Measurements from ENCODE around the gene SMC3.
A peak's percentile ranks its signal among the peaks of the same experiment; 100 is the strongest.

SMC3 gene

GRCh38 chr10:110651044-110651958 lies 83.8 kb downstream of the SMC3 start:
- no peaks in the 10 kb centered on the region for H3K9me3 ChIP-seq (ENCODE audit: control insufficient read depth, low read length)
- no peaks in the 10 kb centered on the region for H3K27me3 ChIP-seq (replicated peaks; ENCODE audit: control insufficient read depth, insufficient read depth, low read length)
- peaks cover 15% of the 10 kb centered on the region for H3K4me1 ChIP-seq (ENCODE audit: control insufficient read depth, insufficient read depth, low read length)
- H3K9ac ChIP-seq (ENCODE audit: low read length) = no peak overlapping the region
- no peak overlapping the region for H3K4me3 ChIP-seq (ENCODE audit: low read length)
- no peaks in the 10 kb centered on the region for H3K36me3 ChIP-seq (ENCODE audit: control insufficient read depth, insufficient read depth, low read length, severe bottlenecking)
- peak; percentile 61 for DNase-seq (ENCODE audit: low read depth)

GRCh38 chr10:110652475-110653118 lies 85.1 kb downstream of the SMC3 start:
- Histone ChIP-seq H3K4me3 (ENCODE audit: low read length) (no peak overlapping the region), H3K9me3 (ENCODE audit: control insufficient read depth, low read length) (no peaks in the 10 kb centered on the region), H3K27me3 (replicated peaks; ENCODE audit: control insufficient read depth, insufficient read depth, low read length) (no peaks in the 10 kb centered on the region), H3K9ac (ENCODE audit: low read length) (no peak overlapping the region), H3K4me1 (ENCODE audit: control insufficient read depth, insufficient read depth, low read length) (peaks cover 15% of the 10 kb centered on the region), H3K36me3 (ENCODE audit: control insufficient read depth, insufficient read depth, low read length, severe bottlenecking) (no peaks in the 10 kb centered on the region)
- no peak for DNase-seq (ENCODE audit: low read depth)

Data from adipocyte (in vitro differentiated cells).